ENCODE measurements around the gene RIMKLB.
"Not testable (repeated sequence)": the region's sequence is repeated elsewhere in the genome, so short reads cannot be mapped to it uniquely, and the experiment has no call there.

RIMKLB gene

DNA sequence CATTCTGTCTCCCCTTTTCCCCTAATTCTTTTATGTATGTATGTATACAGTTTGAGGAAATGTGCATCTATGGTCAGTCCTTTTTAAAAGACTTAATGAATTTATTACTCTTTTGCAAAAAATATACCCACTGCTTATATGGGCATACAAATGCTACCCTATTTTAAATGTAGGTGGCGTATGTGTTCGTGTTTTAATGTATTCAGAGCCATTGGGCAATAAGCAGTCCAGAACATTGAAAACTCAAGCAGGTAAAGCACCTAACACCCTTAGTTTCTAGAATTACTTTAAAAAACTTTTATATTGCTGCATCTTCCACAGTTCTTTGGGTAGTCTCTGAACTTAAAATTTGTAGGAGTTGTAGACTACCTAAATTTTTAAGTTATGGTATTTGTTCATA is 82.1 kb downstream of the RIMKLB start:
- DNase-seq (ENCODE audit: low spot score): no peak

DNA sequence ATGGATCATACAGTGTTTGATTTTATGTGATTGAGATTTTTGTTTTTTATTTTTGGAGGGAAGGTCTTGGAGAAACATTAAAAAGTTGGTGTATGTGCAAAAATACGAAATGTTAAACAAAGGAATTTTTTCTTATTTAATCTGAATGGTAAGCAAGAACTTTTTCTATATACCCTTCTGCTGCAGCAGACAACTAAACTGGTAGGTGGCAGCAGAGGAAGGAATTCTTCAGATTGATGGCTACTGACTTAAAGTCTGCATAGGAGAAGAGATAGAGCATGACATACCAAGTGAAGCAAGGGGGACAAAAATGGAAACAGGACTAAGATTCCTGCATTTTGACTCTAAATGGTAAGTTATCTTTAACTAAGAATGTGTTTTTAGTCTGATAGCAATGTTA is 82.6 kb downstream of the RIMKLB start:
- DNase-seq (ENCODE audit: low spot score): no peak

DNA sequence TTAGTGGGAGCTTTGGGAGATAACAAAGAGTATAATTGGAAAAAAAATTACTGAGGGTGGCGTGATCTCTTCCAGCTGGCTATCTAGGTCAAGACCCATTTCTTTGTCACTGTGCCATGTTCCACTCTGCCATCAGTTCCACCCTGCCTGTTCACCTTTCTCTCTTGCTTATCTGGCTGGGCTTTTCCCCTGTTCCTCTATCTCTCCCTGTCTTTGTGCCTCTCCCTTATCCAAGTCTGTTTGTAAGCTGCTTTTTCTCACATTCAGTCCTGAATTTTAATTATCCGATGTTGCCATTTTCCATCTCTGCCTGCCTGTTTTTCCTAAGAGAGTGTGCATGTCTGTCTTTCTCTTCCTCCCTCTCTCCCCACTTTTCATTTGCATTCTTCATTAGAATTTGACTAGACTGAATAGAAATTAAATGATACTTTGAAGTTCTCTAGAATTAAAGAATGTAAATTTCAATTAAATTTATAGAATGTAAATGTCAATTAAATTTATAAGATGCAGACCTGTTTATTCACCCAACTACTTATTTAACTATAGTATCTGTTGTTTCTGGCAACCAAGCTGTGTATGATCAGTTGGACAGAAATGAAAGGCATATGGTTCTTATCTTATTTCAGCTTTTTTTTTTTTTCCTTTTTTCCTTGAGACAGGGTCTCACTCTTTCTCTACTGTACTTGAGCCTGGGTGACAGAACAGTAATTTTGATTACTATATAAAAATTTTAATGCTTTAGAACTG is 83.8 kb downstream of the RIMKLB start:
- no peak for DNase-seq (ENCODE audit: low spot score)

- DNase-seq (ENCODE audit: low spot score): no peak
These were observed 86.6 kb downstream of the RIMKLB start for GRCh38 chr12:8784290-8784888.

- DNase-seq (ENCODE audit: low spot score): no peak
These were observed 87.7 kb downstream of the RIMKLB start for GRCh38 chr12:8785499-8785898.

DNA sequence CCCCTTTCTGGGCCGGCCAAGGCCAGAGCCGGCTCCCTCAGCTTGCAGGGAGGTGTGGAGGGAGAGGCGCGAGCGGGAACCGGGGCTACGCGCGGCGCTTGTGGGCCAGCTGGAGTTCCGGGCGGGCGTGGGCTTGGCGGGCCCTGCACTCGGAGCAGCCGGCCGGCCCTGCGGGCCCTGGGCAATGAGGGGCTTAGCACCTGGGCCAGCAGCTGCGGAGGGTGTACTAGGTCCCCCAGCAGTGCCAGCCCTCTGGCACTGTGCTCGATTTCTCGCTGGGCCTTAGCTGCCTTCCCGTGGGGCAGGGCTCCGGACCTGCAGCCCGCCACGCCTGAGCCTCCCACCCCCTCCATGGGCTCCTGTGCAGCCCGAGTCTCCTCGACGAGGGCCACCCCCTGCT is 89.4 kb downstream of the RIMKLB start:
- DNase-seq (ENCODE audit: low spot score): not testable (repeated sequence)

GRCh38 chr12:8788706-8789105 is 90.9 kb downstream of the RIMKLB start:
- not testable (repeated sequence) for DNase-seq (ENCODE audit: low spot score)

DNA sequence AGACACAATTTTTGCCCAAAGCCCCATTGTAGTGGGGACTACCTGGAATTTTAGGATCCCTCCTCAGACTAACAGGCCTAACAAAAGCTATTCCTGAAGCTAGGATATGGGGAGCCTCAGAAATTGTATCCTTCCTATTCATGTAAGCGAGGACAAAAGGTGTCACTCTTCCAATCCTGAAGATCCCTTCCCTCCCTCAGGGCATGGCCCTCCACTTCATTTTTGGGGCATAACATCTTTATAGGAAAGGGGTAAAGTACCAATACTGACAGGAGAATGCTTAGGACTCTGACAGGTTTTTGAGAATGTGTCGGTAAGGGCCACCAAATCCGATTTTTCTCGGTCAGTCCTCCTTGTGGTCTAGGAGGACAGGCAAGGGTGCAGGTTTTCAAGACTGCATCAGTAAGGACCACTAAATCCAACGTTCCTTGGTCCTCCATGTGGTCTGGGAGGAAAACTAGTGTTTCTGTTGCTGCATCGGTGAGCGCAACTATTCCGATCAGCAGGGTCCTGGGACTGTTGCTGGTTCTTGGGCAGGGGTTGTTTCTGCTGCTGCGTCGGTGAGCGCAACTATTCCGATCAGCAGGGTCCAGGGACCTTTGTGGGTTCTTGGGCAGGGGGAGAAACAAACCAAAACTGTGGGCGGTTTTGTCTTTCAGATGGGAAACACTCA is 91.7 kb downstream of the RIMKLB start:
- DNase-seq (ENCODE audit: low spot score): not testable (repeated sequence)

DNA sequence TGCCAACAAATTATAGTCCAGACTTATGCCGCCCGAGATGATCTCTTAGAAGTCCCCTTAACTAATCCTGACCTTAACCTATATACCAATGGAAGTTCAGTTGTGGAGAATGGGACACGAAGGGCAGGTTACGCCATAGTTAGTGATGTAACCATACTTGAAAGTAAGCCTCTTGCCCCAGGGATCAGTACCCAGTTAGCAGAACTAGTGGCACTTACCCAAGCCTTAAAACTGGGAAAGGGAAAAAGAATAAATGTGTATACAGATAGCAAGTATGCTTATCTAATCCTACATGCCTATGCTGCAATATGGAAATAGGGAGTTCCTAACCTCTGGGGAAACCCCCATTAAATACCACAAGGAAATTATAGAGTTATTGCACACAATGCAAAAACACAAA is 95.4 kb downstream of the RIMKLB start:
- not testable (repeated sequence) for DNase-seq (ENCODE audit: low spot score)

- not testable (repeated sequence) for DNase-seq (ENCODE audit: low spot score)
These were observed 96.8 kb downstream of the RIMKLB start for GRCh38 chr12:8794611-8795010.

DNA sequence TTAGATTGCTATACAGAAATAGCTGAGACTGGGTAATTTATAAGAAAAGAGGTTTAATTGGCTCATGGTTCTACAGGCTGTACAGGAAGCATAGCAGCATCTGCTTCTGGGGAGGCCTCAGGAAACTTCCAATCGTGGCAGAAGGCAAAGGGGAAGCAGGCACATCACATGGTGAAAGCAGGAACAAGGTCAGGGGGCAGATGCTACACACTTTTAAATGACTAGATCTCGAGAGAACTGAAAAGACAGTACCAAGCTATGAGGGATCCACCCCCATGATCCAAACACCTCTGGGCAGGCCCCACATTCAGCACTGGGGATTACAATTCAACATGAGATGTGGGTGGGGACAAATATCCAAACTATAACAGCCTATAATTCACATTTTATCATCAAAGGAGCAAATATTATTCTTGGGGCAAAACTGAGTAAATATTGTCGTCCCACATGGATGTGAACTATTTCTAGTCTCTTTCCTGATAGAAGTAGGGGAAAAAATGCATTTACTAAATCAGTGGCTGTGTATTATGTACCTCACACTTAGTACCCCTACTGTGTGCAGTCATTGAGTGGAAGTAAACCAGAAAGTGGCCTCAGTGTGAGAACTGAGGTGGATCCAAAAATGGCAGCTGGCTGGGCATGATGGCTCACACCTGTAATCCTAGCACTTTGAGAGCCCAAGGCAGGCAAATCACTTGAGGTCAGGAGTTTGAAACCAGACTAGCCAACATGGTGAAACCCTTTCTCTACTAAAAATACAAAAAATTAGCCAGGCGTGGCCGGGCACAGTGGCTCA is 99.2 kb downstream of the RIMKLB start:
- DNase-seq (ENCODE audit: low spot score): no peak

DNA sequence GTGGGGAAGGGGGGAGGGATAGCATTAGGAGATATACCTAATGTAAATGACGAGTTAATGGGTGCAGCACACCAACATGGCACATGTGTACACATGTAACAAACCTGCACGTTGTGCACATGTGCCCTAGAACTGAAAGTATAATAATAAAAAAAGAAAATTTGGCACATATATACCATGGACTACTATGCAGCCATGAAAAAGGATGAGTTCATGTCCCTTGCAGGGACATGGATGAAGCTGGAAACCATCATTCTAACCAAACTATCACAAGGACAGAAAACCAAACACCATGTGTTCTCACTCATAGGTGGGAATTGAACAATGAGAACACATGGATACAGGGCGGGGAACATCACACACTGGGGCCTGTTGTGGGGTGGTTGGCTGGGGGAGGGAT is 103.4 kb downstream of the RIMKLB start:
- DNase-seq (ENCODE audit: low spot score): not testable (repeated sequence)

- not testable (repeated sequence) for DNase-seq (ENCODE audit: low spot score)
These were observed 107.0 kb downstream of the RIMKLB start for GRCh38 chr12:8804833-8805232.

- DNase-seq (ENCODE audit: low spot score): not testable (repeated sequence)
These were observed 107.7 kb downstream of the RIMKLB start for GRCh38 chr12:8805487-8805886.

- not testable (repeated sequence) for DNase-seq (ENCODE audit: low spot score)
These were observed 109.3 kb downstream of the RIMKLB start for GRCh38 chr12:8807084-8807483.

DNA sequence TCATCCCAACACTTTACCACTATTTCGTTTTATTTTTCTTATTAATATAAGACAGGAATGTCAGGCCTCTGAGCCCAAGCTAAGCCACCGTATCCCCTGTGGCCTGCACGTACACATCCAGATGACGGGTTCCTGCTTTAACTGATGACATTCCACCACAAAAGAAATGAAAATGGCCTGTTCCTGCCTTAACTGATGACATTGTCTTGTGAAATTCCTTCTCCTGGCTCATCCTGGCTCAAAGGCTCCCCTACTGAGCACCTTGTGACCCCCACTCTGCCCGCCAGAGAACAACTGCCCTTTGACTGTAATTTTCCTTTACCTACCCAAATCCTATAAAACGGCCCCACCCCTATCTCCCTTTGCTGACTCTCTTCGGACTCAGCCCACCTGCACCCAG is 112.3 kb downstream of the RIMKLB start:
- not testable (repeated sequence) for DNase-seq (ENCODE audit: low spot score)

DNA sequence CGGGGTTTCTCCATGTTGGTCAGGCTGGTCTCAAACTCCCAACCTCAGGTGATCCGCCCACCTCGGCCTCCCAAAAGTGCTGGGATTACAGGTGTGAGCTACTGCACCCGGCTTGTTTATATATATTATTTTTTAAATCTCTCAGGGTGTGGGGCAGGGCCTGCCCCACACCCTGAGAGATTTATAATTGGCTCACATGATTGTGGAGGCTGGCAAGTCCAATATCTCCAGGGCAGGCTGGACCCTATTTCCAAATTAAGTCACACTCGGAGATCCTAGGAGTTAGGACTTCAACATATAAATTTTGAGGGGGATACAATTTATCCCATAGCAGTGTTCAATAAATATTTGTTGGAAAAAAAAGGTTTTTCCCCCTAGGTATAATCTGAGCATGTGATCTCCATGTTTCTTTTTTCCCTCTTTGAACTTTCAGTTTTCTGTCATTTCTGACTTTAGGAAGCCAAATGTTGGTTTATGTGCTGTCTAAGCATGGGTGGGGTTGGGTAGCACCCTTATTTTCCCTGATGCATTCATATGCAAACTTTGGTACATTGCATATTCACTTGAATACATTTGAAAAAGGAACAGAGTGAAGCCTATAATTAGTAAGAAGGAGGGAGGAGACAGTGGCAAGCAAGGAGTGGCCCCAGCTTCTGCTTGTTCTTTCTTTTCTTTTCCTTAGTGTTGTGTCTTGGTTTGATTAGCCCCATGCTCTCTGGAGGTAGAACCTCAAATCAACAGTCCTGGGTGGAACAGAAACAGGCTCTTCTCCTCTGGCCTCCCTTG is 116.0 kb downstream of the RIMKLB start:
- DNase-seq (ENCODE audit: low spot score): no peak

- no peak for DNase-seq (ENCODE audit: low spot score)
These were observed 118.8 kb downstream of the RIMKLB start for GRCh38 chr12:8816448-8817050.

DNA sequence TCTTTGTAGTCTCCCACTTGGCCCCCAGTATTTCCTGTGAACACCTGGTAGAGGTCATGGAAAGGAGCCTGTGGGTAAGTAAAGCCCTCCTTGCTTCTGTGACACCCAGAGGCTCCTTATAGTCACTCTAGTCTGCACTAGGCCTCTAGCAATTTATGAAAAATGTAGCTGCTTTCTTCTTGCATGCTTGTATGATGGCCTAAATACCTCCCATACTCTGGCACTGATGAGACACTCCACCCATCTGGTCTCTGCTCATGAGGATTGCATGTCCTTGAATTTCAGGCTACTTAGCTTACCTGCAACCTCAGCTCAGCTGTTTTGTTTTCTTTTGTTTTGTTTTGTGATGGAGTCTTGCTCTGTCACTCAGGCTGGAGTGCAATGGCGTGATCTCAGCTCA is 120.1 kb downstream of the RIMKLB start:
- DNase-seq (ENCODE audit: low spot score): no peak

DNA sequence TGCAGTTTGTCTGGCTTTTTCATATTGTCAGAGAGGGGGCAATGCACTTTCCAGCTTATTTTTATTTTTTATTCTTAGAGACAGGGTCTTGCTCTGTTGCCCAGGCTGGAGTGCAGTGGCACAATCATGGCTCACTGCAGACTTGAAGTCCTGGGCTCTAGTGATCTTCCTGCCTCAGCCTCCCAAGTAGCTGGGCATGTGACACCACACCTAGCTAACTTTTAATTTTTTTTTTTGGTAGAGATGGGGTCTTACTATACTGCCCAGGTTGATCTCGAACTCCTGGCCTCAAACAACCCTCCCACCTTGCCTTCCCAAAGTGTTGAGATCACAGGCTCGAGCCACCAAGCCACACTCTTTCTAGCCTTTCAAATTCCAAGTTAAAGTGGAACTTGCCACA is 120.7 kb downstream of the RIMKLB start:
- no peak for DNase-seq (ENCODE audit: low spot score)

DNA sequence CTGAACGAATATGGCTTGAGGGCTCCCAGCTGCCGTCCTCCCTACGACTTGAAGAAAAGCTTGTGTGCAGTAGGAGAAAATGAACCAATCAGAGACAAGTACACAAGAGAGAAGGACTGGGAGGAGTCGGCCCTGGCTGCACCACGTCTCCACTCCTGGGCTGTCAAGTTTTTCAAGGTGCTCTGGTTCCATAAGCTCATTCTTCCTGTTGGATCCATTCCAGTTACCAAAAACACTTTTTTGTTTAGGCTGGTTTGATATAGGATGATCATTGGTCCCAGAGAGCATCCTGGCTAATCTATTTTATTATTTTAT is 121.8 kb downstream of the RIMKLB start:
- no peak for DNase-seq (ENCODE audit: low spot score)

All from CD4-positive, alpha-beta T cell treated with Interleukin-15 for 4 hours (primary cell).